SK-N-SH treated with all-trans-retinoic acid at 6 μM for 48 hours (cell line): ENCODE results near the gene RNASE1.

Experiments
- ATAC-seq: fragments of 200-7000 bp; cut with Tn5 transposase; 3 replicates; pipeline ENCODE4 v1.9.1; 2020; ENCODE audit warnings: mild to moderate bottlenecking, moderate library complexity
- ARNTL ChIP-seq: fragments of 450-650 bp; formaldehyde crosslinking; IDR thresholded peaks from 2 replicates; pipeline ENCODE4 v1.5.0; 2020; ENCODE audit warnings: low read depth, mild to moderate bottlenecking, moderate library complexity, borderline replicate concordance
- BACH2 ChIP-seq: fragments of 250-450 bp; sonication (Bioruptor Pico); IDR thresholded peaks from 2 replicates; pipeline ENCODE4 v1.9.0; 2021; ENCODE audit warnings: mild to moderate bottlenecking, borderline replicate concordance
- CREB5 ChIP-seq: fragments of 250-450 bp; sonication (Bioruptor Pico); IDR thresholded peaks from 2 replicates; pipeline ENCODE4 v1.5.1; 2020; ENCODE audit warnings: low read depth, mild to moderate bottlenecking, moderate library complexity
- CSDC2 ChIP-seq: fragments of 250-450 bp; sonication (Bioruptor Pico); IDR thresholded peaks from 2 replicates; pipeline ENCODE4 v1.5.0; 2020; ENCODE audit warnings: mild to moderate bottlenecking, moderate library complexity
- ESRRG ChIP-seq: fragments of 250-450 bp; sonication (Bioruptor Pico); IDR thresholded peaks from 2 replicates; pipeline ENCODE4 v1.6.1; 2021; ENCODE audit warnings: mild to moderate bottlenecking
- GLIS3 ChIP-seq: fragments of 250-450 bp; sonication (Bioruptor Pico); IDR thresholded peaks from 2 replicates; pipeline ENCODE4 v1.5.0; 2020; ENCODE audit warnings: mild to moderate bottlenecking, moderate library complexity
- ISL1 ChIP-seq: fragments of 250-450 bp; sonication (Bioruptor Pico); IDR thresholded peaks from 2 replicates; pipeline ENCODE4 v2.1.2; 2022; ENCODE audit warnings: mild to moderate bottlenecking, moderate library complexity
- OSR1 ChIP-seq: fragments of 250-450 bp; sonication (Bioruptor Pico); IDR thresholded peaks from 2 replicates; pipeline ENCODE4 v1.8.0; 2022; ENCODE audit warnings: moderate library complexity, mild to moderate bottlenecking, inconsistent platforms
- PATZ1 ChIP-seq: fragments of 250-450 bp; sonication (Bioruptor Pico); IDR thresholded peaks from 2 replicates; pipeline ENCODE4 v1.8.0; 2020; ENCODE audit warnings: mild to moderate bottlenecking, moderate library complexity, borderline replicate concordance
- POU6F1 ChIP-seq: fragments of 250-450 bp; sonication (Bioruptor Pico); IDR thresholded peaks from 2 replicates; pipeline ENCODE4 v1.8.0; 2021; ENCODE audit warnings: low read depth, mild to moderate bottlenecking, moderate library complexity, borderline replicate concordance
- PPARA ChIP-seq: fragments of 250-450 bp; sonication (Bioruptor Pico); IDR thresholded peaks from 2 replicates; pipeline ENCODE4 v1.5.0; 2020; ENCODE audit warnings: mild to moderate bottlenecking, borderline replicate concordance
- RARB ChIP-seq: fragments of 250-450 bp; sonication (Bioruptor Pico); IDR thresholded peaks from 2 replicates; pipeline ENCODE4 v1.8.0; 2021; ENCODE audit warnings: mild to moderate bottlenecking, moderate library complexity
- SNAI2 ChIP-seq: fragments of 250-450 bp; sonication (Bioruptor Pico); IDR thresholded peaks from 2 replicates; pipeline ENCODE4 v1.5.0; 2020; ENCODE audit warnings: mild to moderate bottlenecking, moderate library complexity
- TCF4 ChIP-seq: fragments of 250-450 bp; sonication (Bioruptor Pico); IDR thresholded peaks from 2 replicates; pipeline ENCODE4 v1.8.0; 2021; ENCODE audit warnings: mild to moderate bottlenecking, moderate library complexity, borderline replicate concordance
- TOX ChIP-seq: fragments of 250-450 bp; sonication (Bioruptor Pico); IDR thresholded peaks from 2 replicates; pipeline ENCODE4 v1.8.0; 2021; ENCODE audit warnings: mild to moderate bottlenecking, moderate library complexity, borderline replicate concordance
- TSHZ2 ChIP-seq: fragments of 250-450 bp; sonication (Bioruptor Pico); IDR thresholded peaks from 2 replicates; pipeline ENCODE4 v1.5.0; 2020; ENCODE audit warnings: mild to moderate bottlenecking, moderate library complexity
- ZC3H10 ChIP-seq: fragments of 250-450 bp; sonication (Bioruptor Pico); IDR thresholded peaks from 2 replicates; pipeline ENCODE4 v1.5.1; 2021; ENCODE audit warnings: mild to moderate bottlenecking, moderate library complexity
- ZFP3 ChIP-seq: fragments of 250-450 bp; sonication (Bioruptor Pico); IDR thresholded peaks from 2 replicates; pipeline ENCODE4 v1.5.0; 2020; ENCODE audit warnings: mild to moderate bottlenecking, moderate library complexity
- ZFP30 ChIP-seq: fragments of 450-650 bp; formaldehyde crosslinking; IDR thresholded peaks from 2 replicates; pipeline ENCODE4 v1.5.0; 2022; ENCODE audit warnings: mild to moderate bottlenecking, moderate library complexity
- ZNF565 ChIP-seq: fragments of 450-650 bp; formaldehyde crosslinking; conservative IDR thresholded peaks from 2 replicates; pipeline ENCODE4 v1.5.0; 2020; ENCODE audit warnings: low read depth, mild to moderate bottlenecking, moderate library complexity
- ZNF70 ChIP-seq: fragments of 450-650 bp; formaldehyde crosslinking; IDR thresholded peaks from 2 replicates; pipeline ENCODE4 v1.5.0; 2020; ENCODE audit warnings: mild to moderate bottlenecking, moderate library complexity
- ZNF8 ChIP-seq: fragments of 450-650 bp; formaldehyde crosslinking; IDR thresholded peaks from 2 replicates; pipeline ENCODE4 v1.5.0; 2020; ENCODE audit warnings: mild to moderate bottlenecking, moderate library complexity

The RNASE1 gene

GRCh38 chr14:20772650-20773049, 30.0 kb downstream of the RNASE1 start:
- no peak for ATAC-seq
- TF ChIP-seq POU6F1 (CRISPR knock-in tag) (no peak), BACH2 (CRISPR knock-in tag) (no peak), TCF4 (no peak), ZNF8 (CRISPR knock-in tag) (no peak), CSDC2 (CRISPR knock-in tag) (no peak), PATZ1 (no peak), OSR1 (CRISPR knock-in tag) (no peak), RARB (CRISPR knock-in tag) (no peak), TSHZ2 (CRISPR knock-in tag) (no peak), ZFP3 (CRISPR knock-in tag) (no peak), SNAI2 (CRISPR knock-in tag) (no peak), ARNTL (CRISPR knock-in tag) (no peak), ZNF565 (CRISPR knock-in tag) (no peak), PPARA (CRISPR knock-in tag) (no peak), ESRRG (no peak), ZFP30 (no peak), ZC3H10 (CRISPR knock-in tag) (no peak)
- TF ChIP-seq, all 23 proteins: peak for 0

GRCh38 chr14:20769421-20769820, 33.2 kb downstream of the RNASE1 start:
- no peak for ATAC-seq
- TF ChIP-seq SNAI2 (CRISPR knock-in tag) (no peak), ZC3H10 (CRISPR knock-in tag) (no peak), ISL1 (CRISPR knock-in tag) (no peak), TOX (CRISPR knock-in tag) (no peak), RARB (CRISPR knock-in tag) (no peak), ZNF70 (CRISPR knock-in tag) (no peak), TSHZ2 (CRISPR knock-in tag) (no peak), PATZ1 (no peak), ZNF565 (CRISPR knock-in tag) (no peak), GLIS3 (CRISPR knock-in tag) (no peak), CREB5 (CRISPR knock-in tag) (no peak), ZFP30 (no peak), OSR1 (CRISPR knock-in tag) (no peak), ZNF8 (CRISPR knock-in tag) (no peak), CSDC2 (CRISPR knock-in tag) (no peak), PPARA (CRISPR knock-in tag) (no peak)
